Stomach (tissue), 9 donors: ENCODE data around the gene TTK. TPM values are rescaled to one million over a fixed set of nuclear protein-coding genes. Genes with fewer than 3 reads are reported as not detected.

Source experiments
- DNase-seq, 2 donors: peaks; one replicate each; pipeline versions ENCODE4 v3.0.0 to v3.0.0-alpha.2; 2013 to 2019
- H3K27ac ChIP-seq, 5 donors: fragments of 200-600 bp in 4 of 5; sonication (generic) in 4 of 5; one replicate each; pipeline ENCODE4 v1.5.1; 2013 to 2019; ENCODE audit warnings: mild to moderate bottlenecking in 1 of 5, moderate library complexity in 1 of 5
- H3K27me3 ChIP-seq, 3 donors: fragments of 200-600 bp; sonication (generic); one replicate each; pipeline ENCODE4 v1.5.1; 2017 to 2019; ENCODE audit warnings: mixed run types in 1 of 3
- H3K36me3 ChIP-seq, 4 donors: fragments of 200-600 bp; sonication (generic); 1 replicate in 3 of 4; 2 replicates in 1 of 4; pipeline ENCODE4 v1.5.1; 2016 to 2019
- H3K4me1 ChIP-seq, 4 donors: fragments of 200-600 bp; sonication (generic); one replicate each; pipeline ENCODE4 v1.5.1; 2016 to 2019
- H3K4me3 ChIP-seq, 4 donors: fragments of 200-600 bp; sonication (generic) in 3 of 4; one replicate each; pipeline ENCODE4 v1.5.1; 2016 to 2019; ENCODE audit warnings: mild to moderate bottlenecking in 1 of 4
- H3K9me3 ChIP-seq, 4 donors: fragments of 200-600 bp; sonication (generic); one replicate each; pipeline ENCODE4 v1.5.1; 2016 to 2019
- EP300 ChIP-seq: sonication (generic); formaldehyde crosslinking; IDR thresholded peaks from one replicate; pipeline ENCODE4 v1.6.1; 2017; ENCODE audit warnings: antibody characterized with exemption
- POLR2A ChIP-seq, 4 donors: fragments of 450-650 bp; IDR thresholded peaks; one replicate each; pipeline ENCODE4 v1.6.1; 2016; ENCODE audit warnings: antibody characterized with exemption in 4 of 4, control low read depth in 2 of 4, mild to moderate bottlenecking in 1 of 4, moderate library complexity in 1 of 4
- POLR2AphosphoS5 ChIP-seq, 3 donors: sonication (generic); formaldehyde crosslinking; IDR thresholded peaks; one replicate each; pipeline ENCODE4 v1.6.1; 2016; ENCODE audit warnings: antibody characterized with exemption in 3 of 3
- WGBS, 5 donors: extraction: QIAGEN DNeasy Blood & Tissue Kit in 3 of 5; methylation state at CpG; one replicate each; pipeline versions ENCODE4 v1.1.5 to v1.1.7; 2013 to 2018; 5-methylcytosine and 5-hydroxymethylcytosine counted together
- intact Hi-C: fragments of 100-400 bp; cut with DNase I; formaldehyde crosslinking; loops from one replicate; pipeline ENCODE4 v1.15.1; 2023; ENCODE audit warnings: low total_unique reads
- polyA plus RNA-seq, 3 donors: library from polyadenylated mRNA; stranded (reverse); fragments of 200-250 nt; gene quantifications; one replicate each; pipeline ENCODE4 v1.2.3, GENCODE V29; 2013
- total RNA-seq, 5 donors: library from RNA; depleted of rRNA; stranded (reverse); fragments of >200 nt; gene quantifications; one replicate each; pipeline versions ENCODE4 v1.1.0 to v1.2.3, GENCODE V29; 2014 to 2016
- TF ChIP-seq, protein P1 (sequence below), 7 experiments: fragments of 450-650 bp in 4 of 7; fragments of 200-600 bp in 3 of 7; sonication (generic) in 3 of 7; IDR thresholded peaks; one replicate each; pipeline ENCODE4 v1.5.1; 2016 to 2019; ENCODE audit warnings: antibody characterized with exemption in 7 of 7, control low read depth in 2 of 7, mild to moderate bottlenecking in 1 of 7
- donor health status: healthy with polysubstance abuse.
- donor health status: Bipolar disorder and iron deficiency.
- donor health status: healthy.

The TTK gene
- total and polyA plus RNA-seq, 8 donors: 1.5 to 22.8 (median 5.6) TPM; not detected in 2

DNA sequence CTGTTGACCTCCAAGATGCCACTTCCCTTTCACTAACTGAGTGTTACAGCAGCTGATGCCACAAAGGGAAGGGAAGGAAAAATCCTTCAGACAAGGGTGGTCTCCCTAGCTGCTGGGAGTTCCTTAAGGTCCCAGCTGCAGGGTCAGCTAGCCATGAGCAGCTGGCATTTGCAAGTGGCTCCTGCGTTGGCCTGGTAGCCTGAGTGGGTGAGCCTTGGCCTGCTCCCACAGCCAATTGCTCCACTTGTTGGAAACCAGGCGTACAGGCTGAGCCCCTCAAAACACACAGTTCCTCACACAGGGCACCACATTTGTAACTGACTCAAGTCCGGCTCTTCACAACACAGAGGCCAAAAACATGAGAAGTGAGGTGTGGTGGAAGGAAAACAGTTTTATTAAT lies 16.7 kb downstream of the TTK start:
- no peak for DNase-seq
- TF ChIP-seq POLR2A (IDR thresholded peaks at IDR 0.05) (no peak), EP300 (no peak), POLR2AphosphoS5 (IDR thresholded peaks at IDR 0.05) (no peak)
- TF ChIP-seq, protein P1, sequence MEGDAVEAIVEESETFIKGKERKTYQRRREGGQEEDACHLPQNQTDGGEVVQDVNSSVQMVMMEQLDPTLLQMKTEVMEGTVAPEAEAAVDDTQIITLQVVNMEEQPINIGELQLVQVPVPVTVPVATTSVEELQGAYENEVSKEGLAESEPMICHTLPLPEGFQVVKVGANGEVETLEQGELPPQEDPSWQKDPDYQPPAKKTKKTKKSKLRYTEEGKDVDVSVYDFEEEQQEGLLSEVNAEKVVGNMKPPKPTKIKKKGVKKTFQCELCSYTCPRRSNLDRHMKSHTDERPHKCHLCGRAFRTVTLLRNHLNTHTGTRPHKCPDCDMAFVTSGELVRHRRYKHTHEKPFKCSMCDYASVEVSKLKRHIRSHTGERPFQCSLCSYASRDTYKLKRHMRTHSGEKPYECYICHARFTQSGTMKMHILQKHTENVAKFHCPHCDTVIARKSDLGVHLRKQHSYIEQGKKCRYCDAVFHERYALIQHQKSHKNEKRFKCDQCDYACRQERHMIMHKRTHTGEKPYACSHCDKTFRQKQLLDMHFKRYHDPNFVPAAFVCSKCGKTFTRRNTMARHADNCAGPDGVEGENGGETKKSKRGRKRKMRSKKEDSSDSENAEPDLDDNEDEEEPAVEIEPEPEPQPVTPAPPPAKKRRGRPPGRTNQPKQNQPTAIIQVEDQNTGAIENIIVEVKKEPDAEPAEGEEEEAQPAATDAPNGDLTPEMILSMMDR (IDR thresholded peaks at IDR 0.05): no peak
- 86 to 97% (median 96%) methylated on average over 3 of the region's 3 CpGs for WGBS, 5 donors
- H3K27me3 ChIP-seq: no peaks in the 10 kb centered on the region
- no peaks in the 10 kb centered on the region for H3K36me3 ChIP-seq
- H3K4me3 ChIP-seq: no peak overlapping the region
- no peaks in the 10 kb centered on the region for H3K4me1 ChIP-seq
- H3K9me3 ChIP-seq: no peaks in the 10 kb centered on the region
- no peak overlapping the region for H3K27ac ChIP-seq
- intact Hi-C loops: no loop called here

DNA sequence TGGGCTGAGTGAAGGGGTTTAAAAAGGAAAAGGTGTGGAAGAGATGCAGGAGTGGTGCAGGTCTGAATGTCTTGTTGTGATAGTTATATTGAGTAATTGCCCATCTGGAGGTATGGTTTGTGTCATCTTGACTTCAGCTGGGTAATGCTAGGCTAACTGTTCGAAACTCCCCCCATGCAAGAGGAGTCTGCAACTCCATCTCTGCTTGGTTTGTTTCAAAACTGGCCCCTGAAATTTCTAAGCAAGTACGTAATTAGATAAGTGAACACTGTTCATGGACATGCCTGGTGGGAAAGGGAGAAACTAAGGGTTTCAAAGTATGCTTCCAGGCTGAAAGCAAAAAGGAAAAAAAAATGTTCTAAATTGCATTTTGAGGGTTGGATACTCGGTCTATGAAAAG lies 17.1 kb downstream of the TTK start:
- H3K9me3 ChIP-seq: no peaks in the 10 kb centered on the region
- TF ChIP-seq POLR2A (IDR thresholded peaks at IDR 0.05): no peak
- TF ChIP-seq POLR2AphosphoS5 (IDR thresholded peaks at IDR 0.05): no peak
- TF ChIP-seq, protein P1 (IDR thresholded peaks at IDR 0.05): no peak
- intact Hi-C loops: no loop called here
- no peak overlapping the region for H3K4me3 ChIP-seq
- no peaks in the 10 kb centered on the region for H3K36me3 ChIP-seq
- no peak overlapping the region for H3K27ac ChIP-seq
- no peaks in the 10 kb centered on the region for H3K27me3 ChIP-seq
- no peak for DNase-seq
- WGBS, 5 donors: 90 to 97% (median 95%) methylated on average over 3 of the region's 3 CpGs
- no peaks in the 10 kb centered on the region for H3K4me1 ChIP-seq

DNA sequence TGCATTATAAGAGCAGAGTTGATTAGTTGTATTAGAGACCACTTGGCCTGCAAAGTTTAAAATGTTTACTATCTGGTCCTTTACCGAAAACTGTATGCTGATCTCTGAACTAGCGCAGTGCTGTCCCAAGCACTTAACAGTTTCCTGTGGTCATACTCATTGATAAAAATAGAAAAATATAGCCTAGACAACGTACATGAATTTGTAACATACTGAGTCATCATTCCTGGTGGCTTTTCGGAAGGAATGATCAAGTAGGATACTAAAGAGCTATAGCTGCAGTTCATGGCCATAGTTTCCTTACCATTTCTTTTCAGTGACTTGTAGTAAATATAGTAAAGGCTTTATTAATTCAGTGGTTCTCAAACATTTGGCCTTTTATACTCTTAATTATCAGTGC lies 18.4 kb downstream of the TTK start:
- DNase-seq: no peak
- H3K4me3 ChIP-seq: no peak overlapping the region
- H3K9me3 ChIP-seq: no peaks in the 10 kb centered on the region
- H3K36me3 ChIP-seq: no peaks in the 10 kb centered on the region
- TF ChIP-seq EP300 (no peak), POLR2A (IDR thresholded peaks at IDR 0.05) (no peak), POLR2AphosphoS5 (IDR thresholded peaks at IDR 0.05) (no peak)
- TF ChIP-seq, protein P1 (IDR thresholded peaks at IDR 0.05): no peak
- H3K27me3 ChIP-seq: no peaks in the 10 kb centered on the region
- H3K27ac ChIP-seq: no peak overlapping the region
- intact Hi-C loops: no loop called here
- WGBS, 5 donors: 65 to 91% (median 85%) methylated on average over 4 of the region's 4 CpGs
- no peaks in the 10 kb centered on the region for H3K4me1 ChIP-seq

DNA sequence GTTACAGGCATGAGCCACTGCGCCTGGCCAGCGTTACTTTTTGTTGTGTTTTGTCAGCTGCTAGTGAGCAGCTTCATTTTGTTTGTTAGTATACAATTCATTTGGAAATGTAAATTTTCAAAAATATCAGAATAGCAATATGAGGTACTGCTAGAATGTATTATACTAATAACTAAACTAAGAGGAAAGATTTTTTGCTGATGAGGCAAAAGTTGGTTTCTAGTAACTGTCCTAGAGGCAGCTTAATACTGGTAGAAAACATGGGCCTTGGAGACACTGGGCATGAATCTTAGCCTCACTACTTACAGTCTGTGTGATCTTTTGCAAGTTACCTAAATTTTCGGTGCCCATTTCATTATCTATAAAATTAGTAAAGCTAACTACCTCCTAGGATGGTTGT lies 24.1 kb downstream of the TTK start:
- H3K4me3 ChIP-seq: no peak overlapping the region
- TF ChIP-seq POLR2A (IDR thresholded peaks at IDR 0.05) (no peak), POLR2AphosphoS5 (IDR thresholded peaks at IDR 0.05) (no peak), EP300 (no peak)
- TF ChIP-seq, protein P1 (IDR thresholded peaks at IDR 0.05): no peak
- no peak for DNase-seq
- no peaks in the 10 kb centered on the region for H3K4me1 ChIP-seq
- WGBS, 5 donors: 66 to 99% (median 87%) methylated on average over 3 of the region's 3 CpGs
- H3K27me3 ChIP-seq: no peaks in the 10 kb centered on the region
- no peaks in the 10 kb centered on the region for H3K36me3 ChIP-seq
- no peak overlapping the region for H3K27ac ChIP-seq
- no peaks in the 10 kb centered on the region for H3K9me3 ChIP-seq
- intact Hi-C loops: no loop called here
